Ectodermal cell (in vitro differentiated cells): ENCODE measurements around the gene GCLM. TPM values are rescaled to one million over a fixed set of nuclear protein-coding genes. Genes with fewer than 3 reads are reported as not detected.
"Not testable (repeated sequence)": the region's sequence is repeated elsewhere in the genome, so short reads cannot be mapped to it uniquely, and the experiment has no call there.

ENCODE experiments used
- H3K27ac ChIP-seq: 2 replicates; pipeline ENCODE4 v1.7.0; 2013; ENCODE audit warnings: mild to moderate bottlenecking, low read depth, low read length; ENCODE audit not compliant: insufficient read depth, poor library complexity, severe bottlenecking
- H3K27me3 ChIP-seq: 2 replicates; pipeline ENCODE4 v1.7.0; 2013; ENCODE audit warnings: mild to moderate bottlenecking, low read length; ENCODE audit not compliant: insufficient read depth, control insufficient read depth, poor library complexity, severe bottlenecking
- H3K36me3 ChIP-seq: one replicate; pipeline ENCODE4 v1.7.0; 2013; ENCODE audit warnings: low read length; ENCODE audit not compliant: control insufficient read depth, insufficient read depth
- H3K4me1 ChIP-seq: one replicate; pipeline ENCODE4 v1.7.0; 2013; ENCODE audit warnings: low read length; ENCODE audit not compliant: control insufficient read depth, insufficient read depth
- H3K4me3 ChIP-seq: 2 replicates; pipeline ENCODE4 v1.7.0; 2013; ENCODE audit warnings: low read depth, low read length, control low read depth; ENCODE audit not compliant: insufficient read depth
- H3K9me3 ChIP-seq: 2 replicates; pipeline ENCODE4 v1.7.0; 2013; ENCODE audit warnings: mild to moderate bottlenecking, low read length, moderate library complexity; ENCODE audit not compliant: control insufficient read depth
- WGBS, 2 experiments: methylation state at CpG; one replicate each; pipeline ENCODE4 v1.1.7; 2013; ENCODE audit warnings: missing lambda C conversion rate in 2 of 2; 5-methylcytosine and 5-hydroxymethylcytosine counted together
- polyA plus RNA-seq, 4 experiments: library from polyadenylated mRNA; stranded (reverse); fragments of 50-300 nt; gene quantifications; one replicate each; pipeline ENCODE4 v1.2.3, GENCODE V29; 2013

GCLM gene, protein sequence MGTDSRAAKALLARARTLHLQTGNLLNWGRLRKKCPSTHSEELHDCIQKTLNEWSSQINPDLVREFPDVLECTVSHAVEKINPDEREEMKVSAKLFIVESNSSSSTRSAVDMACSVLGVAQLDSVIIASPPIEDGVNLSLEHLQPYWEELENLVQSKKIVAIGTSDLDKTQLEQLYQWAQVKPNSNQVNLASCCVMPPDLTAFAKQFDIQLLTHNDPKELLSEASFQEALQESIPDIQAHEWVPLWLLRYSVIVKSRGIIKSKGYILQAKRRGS
- polyA plus RNA-seq (2013, experiment 1 of 4), result 6.3 TPM
- polyA plus RNA-seq (2013, experiment 2 of 4), result 6.4 TPM
- polyA plus RNA-seq (2013, experiment 3 of 4), result 5.9 TPM
- 6.2 TPM for polyA plus RNA-seq (2013, experiment 4 of 4)

DNA sequence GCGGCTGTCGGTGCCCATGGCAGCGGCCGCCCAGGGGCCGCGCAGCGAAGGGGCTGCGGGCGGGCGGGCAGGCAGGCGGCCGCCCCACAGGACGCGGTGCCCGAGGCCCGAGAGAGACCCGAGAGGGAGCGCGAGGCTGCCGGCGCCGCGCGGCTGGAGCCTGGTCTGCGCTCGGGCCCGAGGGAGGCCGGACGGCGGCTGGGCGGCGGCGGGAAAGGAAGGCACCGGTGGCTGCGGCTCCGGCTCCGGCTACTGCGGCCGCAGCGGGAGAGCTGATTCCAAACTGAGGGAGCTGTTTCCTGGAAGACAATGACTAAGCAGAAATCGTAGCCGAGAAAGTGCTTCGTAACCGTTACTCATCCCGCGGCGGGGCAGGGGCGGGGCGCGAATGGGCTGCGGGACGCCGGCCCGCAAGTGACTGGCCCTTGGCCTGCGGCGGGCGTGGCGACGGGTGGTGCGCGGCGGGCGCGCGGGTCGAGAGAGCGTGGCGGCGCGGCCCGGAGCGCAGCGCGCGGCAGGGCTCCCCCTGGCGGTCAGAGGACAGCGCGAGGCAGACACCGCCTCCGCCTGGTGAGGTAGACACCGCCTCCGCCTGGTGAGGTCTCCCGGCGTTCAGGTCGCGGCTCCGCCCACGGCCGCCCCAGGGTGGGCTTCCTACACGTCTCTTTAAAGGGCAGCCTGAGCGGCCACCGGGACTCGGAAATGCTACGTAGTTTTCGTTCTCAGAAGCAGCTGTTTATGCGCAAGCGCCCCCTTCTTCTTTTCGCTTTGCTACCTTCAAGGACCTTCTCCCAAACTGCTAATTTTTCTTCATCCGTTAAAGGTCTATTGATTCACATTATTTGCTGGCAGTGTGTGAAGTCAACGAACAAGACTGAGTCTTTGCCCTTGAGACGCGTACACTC is at the start of gene GCLM:
GCLM (minus strand) TSS at position 285 of the 905 bp plus-strand sequence; CDS start at position 18, 267 bp downstream.
- H3K27ac ChIP-seq, result peak within 1 kb of the TSS; percentile 44
- peaks cover 13% of the 10 kb centered on the region for H3K27me3 ChIP-seq
- WGBS, 2 experiments, result 1% methylated on average over 102 of the region's 102 CpGs
- peak within 1 kb of the TSS; percentile 58 for H3K4me3 ChIP-seq
- no peaks in the 10 kb centered on the region for H3K9me3 ChIP-seq
- no peaks in the 10 kb centered on the region for H3K36me3 ChIP-seq
- no peaks in the 10 kb centered on the region for H3K4me1 ChIP-seq

DNA sequence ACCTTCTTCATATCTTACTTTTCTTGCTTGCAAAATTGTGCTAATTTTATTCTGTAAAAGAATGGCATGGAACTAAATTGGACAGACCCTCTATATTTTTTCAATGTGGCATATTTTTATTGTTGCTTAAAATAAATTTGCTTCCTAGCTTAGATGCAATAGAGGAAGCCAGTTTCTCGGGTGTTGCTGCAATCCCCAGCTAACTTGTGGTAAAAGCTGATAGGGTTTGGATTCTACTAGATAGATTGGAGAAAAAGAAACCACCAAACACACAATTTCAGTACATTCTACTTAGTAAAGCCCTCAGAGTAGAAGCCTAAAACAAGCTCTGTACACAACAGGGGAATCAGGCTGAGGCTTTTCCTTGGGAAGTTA is 49.5 kb upstream of the GCLM start:
- no peaks in the 10 kb centered on the region for H3K36me3 ChIP-seq
- H3K4me3 ChIP-seq, result no peak overlapping the region
- no peaks in the 10 kb centered on the region for H3K4me1 ChIP-seq
- H3K9me3 ChIP-seq, result no peaks in the 10 kb centered on the region
- no peaks in the 10 kb centered on the region for H3K27me3 ChIP-seq
- no peak overlapping the region for H3K27ac ChIP-seq
- 100% methylated on average over 1 of the region's 1 CpG; no CpG with 5 or more reads in 1 of the 2 experiments for WGBS, 2 experiments

DNA sequence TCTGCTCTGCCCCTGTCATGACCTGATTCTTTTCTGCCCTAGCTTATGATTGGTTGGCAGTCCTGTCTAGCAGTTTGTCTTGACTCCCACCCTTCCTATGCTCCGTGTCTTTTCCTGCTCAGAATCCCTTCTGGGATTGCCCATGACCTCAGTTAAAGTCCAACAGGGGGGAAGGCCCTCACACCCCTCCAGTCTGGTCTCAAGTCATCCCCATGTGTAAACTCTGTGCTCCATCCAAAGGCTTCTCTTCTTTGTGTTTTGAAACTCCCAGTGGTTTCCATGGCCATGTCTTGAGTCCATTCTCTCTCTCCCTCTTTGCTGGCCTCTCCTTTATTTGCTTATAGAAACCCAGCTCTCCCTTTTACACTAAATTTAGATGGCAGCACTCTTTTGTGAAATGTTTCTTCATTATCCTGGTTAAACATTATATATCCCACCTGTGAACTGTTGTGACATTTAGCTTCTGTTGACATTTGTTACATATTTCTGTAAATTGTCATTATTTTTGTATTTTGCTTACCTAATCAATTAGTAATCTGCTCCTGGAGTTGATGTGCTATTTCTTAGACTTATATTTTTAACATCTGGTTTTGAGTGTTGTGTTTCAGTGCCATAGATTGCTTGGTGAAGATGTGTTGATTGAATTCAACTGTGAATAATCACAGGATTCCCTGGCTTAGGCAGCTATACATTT is 48.9 kb upstream of the GCLM start:
- Histone ChIP-seq H3K27me3 (no peaks in the 10 kb centered on the region), H3K9me3 (no peaks in the 10 kb centered on the region), H3K4me1 (no peaks in the 10 kb centered on the region), H3K27ac (no peak overlapping the region), H3K4me3 (no peak overlapping the region), H3K36me3 (no peaks in the 10 kb centered on the region)
- 83 to 91% methylated on average over 1 of the region's 1 CpG for WGBS, 2 experiments

DNA sequence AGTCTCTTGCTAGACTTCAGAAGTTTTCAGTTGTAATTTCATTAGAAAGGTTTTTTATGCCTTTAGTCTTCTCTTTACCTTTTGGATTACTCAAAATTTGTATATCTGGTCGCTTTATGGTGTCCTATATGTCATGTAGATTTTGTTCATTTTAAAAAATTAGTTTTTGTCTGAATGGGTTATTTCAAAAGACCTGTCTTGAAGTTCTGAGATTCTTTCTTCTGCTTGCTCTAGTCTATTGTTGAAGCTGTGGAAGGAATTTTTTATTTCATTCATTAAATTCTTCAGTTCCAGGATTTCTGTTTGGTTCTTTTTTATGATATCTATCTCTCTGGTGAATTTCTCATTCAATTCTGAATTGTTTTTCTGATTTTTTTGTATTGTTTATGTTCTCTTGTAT is 46.5 kb upstream of the GCLM start:
- Histone ChIP-seq H3K4me3 (no peak overlapping the region), H3K27me3 (no peaks in the 10 kb centered on the region), H3K27ac (no peak overlapping the region), H3K4me1 (no peaks in the 10 kb centered on the region), H3K9me3 (no peaks in the 10 kb centered on the region), H3K36me3 (no peaks in the 10 kb centered on the region)
- 80 to 100% methylated on average over 1 of the region's 1 CpG for WGBS, 2 experiments

DNA sequence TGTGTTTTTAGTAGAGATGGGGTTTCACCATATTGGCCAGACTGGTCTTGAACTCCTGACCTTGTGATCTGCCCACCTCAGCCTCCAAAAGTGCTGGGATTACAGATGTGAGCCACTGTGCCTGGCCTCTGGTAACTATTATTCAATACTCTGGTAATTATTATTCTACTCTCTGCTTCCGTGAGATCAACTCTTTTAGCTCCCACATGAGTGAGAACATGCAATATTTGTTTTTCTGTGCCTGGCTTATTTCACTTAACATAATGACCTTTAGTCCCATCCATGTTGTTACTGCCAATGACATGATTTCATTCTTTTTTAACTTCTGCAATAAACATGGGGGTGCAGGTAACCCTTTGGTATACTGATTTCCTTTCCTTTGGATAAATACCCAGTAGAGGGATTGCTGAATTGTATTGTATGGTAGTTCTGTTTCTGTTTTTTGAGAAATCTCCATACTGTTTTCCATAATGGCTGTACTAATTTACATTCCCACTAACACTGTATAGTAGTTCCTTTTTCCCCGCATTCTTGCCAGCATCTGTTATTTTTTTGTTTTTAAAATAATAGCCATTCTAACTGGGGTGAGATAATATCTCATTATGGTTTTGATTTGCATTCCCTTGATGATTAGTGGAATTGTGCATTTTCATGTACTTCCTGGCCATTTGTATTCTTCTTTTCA is 37.9 kb upstream of the GCLM start:
- not testable (repeated sequence) for H3K36me3 ChIP-seq, H3K27me3 ChIP-seq, H3K4me1 ChIP-seq, H3K9me3 ChIP-seq, H3K27ac ChIP-seq, H3K4me3 ChIP-seq
- WGBS, 2 experiments, result 94 to 99% methylated on average over 1 to 2 of the region's 2 CpGs

DNA sequence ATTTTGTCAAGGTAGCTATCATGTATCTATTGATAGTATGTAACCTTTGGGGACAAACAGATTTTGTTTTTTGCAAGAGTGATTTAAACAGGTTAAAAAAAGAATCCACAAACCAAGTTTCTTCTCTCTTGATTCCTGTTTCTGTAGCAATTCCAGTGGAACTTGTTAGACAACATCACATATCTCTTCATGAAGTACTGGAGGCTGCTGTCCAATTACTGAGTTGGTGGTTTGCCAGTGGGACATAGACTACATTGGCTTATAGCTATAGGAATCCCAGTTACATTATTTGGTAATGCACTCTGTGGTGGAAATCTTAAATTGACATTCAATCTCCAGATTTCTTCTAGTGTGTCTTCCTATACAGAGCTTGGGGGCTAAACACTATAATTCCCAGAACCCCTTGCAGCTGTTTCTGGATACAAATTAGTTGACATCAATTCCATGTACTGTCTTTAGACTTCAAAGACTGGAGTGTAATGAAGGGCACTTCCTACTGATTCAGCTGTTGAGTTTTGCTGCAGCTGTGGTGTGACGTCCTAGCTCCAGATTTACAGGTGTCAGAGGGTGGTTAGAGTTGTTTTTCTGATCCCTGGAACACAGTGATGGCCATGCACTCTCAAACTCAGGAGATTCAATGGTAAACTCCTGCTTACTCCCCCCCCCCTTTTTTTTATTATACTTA is 29.4 kb upstream of the GCLM start:
- 88 to 91% methylated on average over 1 of the region's 1 CpG for WGBS, 2 experiments
- Histone ChIP-seq H3K27me3 (no peaks in the 10 kb centered on the region), H3K9me3 (no peaks in the 10 kb centered on the region), H3K4me1 (no peaks in the 10 kb centered on the region), H3K36me3 (no peaks in the 10 kb centered on the region), H3K27ac (no peak overlapping the region), H3K4me3 (no peak overlapping the region)

DNA sequence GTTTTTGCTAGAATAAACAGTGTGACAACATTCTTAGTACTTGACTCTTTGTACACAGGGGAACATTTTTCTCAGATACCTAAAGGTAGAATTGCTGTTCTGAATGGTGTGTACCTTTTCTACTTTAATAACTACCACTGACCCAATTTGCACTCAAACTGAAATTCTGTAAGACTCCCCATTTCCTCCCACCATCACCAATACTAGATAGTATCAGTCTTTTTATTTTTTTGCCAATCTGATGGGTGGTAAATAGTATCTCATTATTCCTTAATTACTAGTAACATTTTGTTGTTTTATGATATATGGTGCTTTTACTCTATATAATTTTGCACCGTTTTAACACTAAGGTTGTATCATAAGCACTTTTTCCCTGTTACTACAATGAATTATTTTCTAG is 28.8 kb upstream of the GCLM start:
- H3K36me3 ChIP-seq, result no peaks in the 10 kb centered on the region
- H3K27ac ChIP-seq, result no peak overlapping the region
- no peaks in the 10 kb centered on the region for H3K4me1 ChIP-seq
- no peaks in the 10 kb centered on the region for H3K27me3 ChIP-seq
- no peak overlapping the region for H3K4me3 ChIP-seq
- H3K9me3 ChIP-seq, result no peaks in the 10 kb centered on the region
- WGBS, 2 experiments, result 100% methylated on average over 1 of the region's 1 CpG; no CpG with 5 or more reads in 1 of the 2 experiments

DNA sequence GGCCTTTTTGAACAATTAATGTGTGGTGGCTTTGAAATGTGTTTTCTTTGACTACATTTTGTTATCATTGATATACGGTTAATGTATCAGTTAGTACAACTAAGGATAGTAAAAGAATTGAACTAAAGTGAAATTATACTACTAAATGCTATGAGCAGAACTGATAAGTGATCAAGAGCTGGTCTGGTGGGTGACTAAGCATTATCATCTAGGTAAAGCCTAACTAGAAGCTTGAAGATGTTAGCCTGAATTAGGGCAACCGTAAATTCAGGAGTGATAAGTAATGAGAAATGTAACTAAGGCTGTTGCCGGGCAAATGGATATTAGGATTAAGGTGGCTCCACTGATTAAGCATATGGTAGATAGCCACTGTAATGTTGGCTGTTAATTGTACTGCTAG is 16.0 kb upstream of the GCLM start:
- no peaks in the 10 kb centered on the region for H3K36me3 ChIP-seq
- H3K27ac ChIP-seq, result no peak overlapping the region

DNA sequence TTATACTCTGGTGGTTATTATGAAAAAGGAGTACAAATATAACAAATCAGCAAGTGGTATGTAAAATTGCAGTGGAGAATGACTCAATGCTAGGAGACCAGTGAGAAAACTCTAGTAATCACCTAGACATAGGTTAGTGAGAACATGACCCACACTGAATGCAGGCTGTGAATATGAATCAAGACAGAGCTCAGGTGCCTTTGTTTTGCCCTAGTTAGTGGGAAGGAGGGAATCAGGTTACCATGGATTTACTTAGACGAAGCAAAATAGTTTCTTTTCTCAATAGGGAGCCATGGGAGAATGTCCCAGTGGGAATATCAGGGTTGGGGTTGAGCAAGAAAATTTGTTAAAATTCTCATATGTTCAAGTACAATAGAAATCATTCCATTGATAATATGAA is 10.6 kb upstream of the GCLM start:
- WGBS, 2 experiments, result 11 to 30% methylated on average over 1 of the region's 1 CpG
- H3K4me1 ChIP-seq, result no peaks in the 10 kb centered on the region
- no peaks in the 10 kb centered on the region for H3K27me3 ChIP-seq
- no peaks in the 10 kb centered on the region for H3K36me3 ChIP-seq
- no peak overlapping the region for H3K27ac ChIP-seq
- no peaks in the 10 kb centered on the region for H3K9me3 ChIP-seq
- no peak overlapping the region for H3K4me3 ChIP-seq

More for the DNA sequence above, 16.0 kb upstream of the GCLM start:
- H3K4me3 ChIP-seq, result no peak overlapping the region
- H3K4me1 ChIP-seq, result no peaks in the 10 kb centered on the region
- H3K9me3 ChIP-seq, result peaks cover 2% of the 10 kb centered on the region
- H3K27me3 ChIP-seq, result no peaks in the 10 kb centered on the region
- 88 to 96% methylated on average over 3 of the region's 3 CpGs for WGBS, 2 experiments
